ENCODE measurements around the gene PJA1. TPM values are rescaled to one million over a fixed set of nuclear protein-coding genes. Genes with fewer than 3 reads are reported as not detected.
A peak's percentile ranks its signal among the peaks of the same experiment; 100 is the strongest.

The PJA1 gene
- total RNA-seq, 1 experiment from 2014 or later: 43.1 TPM

DNA sequence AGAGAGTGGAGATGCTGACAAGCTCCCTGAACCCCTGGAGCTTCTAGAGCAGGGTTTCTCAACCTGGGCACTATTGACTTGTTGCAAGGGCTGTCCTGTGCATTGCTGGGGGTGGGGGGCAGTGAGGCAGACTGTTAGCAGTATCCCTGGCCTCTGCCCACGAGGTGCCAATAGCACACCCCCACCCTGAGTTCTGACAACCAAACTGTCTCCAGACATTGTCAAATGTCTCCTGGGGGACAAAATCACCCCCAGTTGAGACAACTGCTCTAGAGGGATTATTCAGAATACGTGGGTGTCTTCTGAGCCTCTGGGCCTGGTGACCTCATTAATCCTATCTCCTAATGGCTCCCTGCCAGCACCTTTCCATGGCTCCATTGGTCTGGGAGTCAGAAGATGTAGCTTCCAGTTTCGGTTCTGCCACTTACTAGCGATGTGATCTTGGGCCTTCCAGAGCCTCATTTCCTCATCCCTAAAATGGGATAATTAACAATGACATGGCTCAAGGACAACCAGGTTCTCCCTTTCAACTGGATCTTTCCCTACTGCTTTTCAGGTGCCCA, 17.6 kb upstream of the PJA1 start:
- no peaks in the 10 kb centered on the region for H3K36me3 Mint-ChIP-seq
- no peak for ATAC-seq

DNA sequence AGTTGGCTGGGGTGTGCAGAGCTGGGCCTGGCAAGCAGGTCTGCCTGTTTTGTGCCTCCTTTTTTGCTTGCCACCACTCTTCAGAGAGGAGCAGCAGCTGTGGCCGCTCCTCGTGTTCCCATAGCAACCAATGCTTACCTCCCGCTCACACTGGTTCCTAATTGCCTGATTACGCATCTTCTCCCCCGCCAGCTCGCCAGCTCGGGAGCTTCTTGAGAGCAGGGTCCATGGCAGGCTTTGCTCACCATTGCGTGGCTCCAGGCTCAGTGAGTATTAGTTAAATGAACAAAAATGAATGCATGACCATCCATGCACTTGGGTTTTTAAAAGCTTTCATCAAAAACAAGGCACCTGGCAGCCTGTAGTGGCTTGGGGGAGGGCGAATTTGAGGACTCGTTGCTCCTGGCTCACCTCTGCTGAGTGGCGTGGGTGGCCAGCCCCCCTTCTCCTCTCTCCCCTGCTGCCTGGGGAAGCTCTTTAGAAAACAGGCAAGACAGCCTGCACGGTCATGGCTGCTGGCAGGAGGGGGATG, 14.2 kb upstream of the PJA1 start:
- ChIA-PET CTCF (interaction anchor here (0.9 to 3.2 kb wide), 6 partner anchors 41 to 446 kb away, joined by 3 to 11 read pairs (median 3); no protein-coding TSS in a partner anchor), POLR2A (interaction anchor here (1.1 kb wide), 1 partner anchor 14 kb away, joined by 3 read pairs; the partner anchor contains the start of gene PJA1)
- no peak for TF ChIP-seq NR1H2 (CRISPR knock-in tag; IDR thresholded peaks at IDR 0.05)
- TF ChIP-seq, protein P1, sequence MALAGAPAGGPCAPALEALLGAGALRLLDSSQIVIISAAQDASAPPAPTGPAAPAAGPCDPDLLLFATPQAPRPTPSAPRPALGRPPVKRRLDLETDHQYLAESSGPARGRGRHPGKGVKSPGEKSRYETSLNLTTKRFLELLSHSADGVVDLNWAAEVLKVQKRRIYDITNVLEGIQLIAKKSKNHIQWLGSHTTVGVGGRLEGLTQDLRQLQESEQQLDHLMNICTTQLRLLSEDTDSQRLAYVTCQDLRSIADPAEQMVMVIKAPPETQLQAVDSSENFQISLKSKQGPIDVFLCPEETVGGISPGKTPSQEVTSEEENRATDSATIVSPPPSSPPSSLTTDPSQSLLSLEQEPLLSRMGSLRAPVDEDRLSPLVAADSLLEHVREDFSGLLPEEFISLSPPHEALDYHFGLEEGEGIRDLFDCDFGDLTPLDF (CRISPR knock-in tag; IDR thresholded peaks at IDR 0.05): no peak
- TF ChIP-seq, protein P2, sequence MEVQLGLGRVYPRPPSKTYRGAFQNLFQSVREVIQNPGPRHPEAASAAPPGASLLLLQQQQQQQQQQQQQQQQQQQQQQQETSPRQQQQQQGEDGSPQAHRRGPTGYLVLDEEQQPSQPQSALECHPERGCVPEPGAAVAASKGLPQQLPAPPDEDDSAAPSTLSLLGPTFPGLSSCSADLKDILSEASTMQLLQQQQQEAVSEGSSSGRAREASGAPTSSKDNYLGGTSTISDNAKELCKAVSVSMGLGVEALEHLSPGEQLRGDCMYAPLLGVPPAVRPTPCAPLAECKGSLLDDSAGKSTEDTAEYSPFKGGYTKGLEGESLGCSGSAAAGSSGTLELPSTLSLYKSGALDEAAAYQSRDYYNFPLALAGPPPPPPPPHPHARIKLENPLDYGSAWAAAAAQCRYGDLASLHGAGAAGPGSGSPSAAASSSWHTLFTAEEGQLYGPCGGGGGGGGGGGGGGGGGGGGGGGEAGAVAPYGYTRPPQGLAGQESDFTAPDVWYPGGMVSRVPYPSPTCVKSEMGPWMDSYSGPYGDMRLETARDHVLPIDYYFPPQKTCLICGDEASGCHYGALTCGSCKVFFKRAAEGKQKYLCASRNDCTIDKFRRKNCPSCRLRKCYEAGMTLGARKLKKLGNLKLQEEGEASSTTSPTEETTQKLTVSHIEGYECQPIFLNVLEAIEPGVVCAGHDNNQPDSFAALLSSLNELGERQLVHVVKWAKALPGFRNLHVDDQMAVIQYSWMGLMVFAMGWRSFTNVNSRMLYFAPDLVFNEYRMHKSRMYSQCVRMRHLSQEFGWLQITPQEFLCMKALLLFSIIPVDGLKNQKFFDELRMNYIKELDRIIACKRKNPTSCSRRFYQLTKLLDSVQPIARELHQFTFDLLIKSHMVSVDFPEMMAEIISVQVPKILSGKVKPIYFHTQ (CRISPR knock-in tag; IDR thresholded peaks at IDR 0.05): no peak
- TF ChIP-seq, protein P3, sequence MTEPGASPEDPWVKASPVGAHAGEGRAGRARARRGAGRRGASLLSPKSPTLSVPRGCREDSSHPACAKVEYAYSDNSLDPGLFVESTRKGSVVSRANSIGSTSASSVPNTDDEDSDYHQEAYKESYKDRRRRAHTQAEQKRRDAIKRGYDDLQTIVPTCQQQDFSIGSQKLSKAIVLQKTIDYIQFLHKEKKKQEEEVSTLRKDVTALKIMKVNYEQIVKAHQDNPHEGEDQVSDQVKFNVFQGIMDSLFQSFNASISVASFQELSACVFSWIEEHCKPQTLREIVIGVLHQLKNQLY (CRISPR knock-in tag; IDR thresholded peaks at IDR 0.05): no peak
- no peak for TF ChIP-seq CREM (CRISPR knock-in tag; IDR thresholded peaks at IDR 0.05)
- no peak for TF ChIP-seq ZNF671 (CRISPR knock-in tag; IDR thresholded peaks at IDR 0.05)
- TF ChIP-seq RELA (CRISPR knock-in tag; IDR thresholded peaks at IDR 0.05; ENCODE audit: borderline replicate concordance): no peak
- no peak for TF ChIP-seq ATF1 (CRISPR knock-in tag; IDR thresholded peaks at IDR 0.05)
- TF ChIP-seq, protein P4, sequence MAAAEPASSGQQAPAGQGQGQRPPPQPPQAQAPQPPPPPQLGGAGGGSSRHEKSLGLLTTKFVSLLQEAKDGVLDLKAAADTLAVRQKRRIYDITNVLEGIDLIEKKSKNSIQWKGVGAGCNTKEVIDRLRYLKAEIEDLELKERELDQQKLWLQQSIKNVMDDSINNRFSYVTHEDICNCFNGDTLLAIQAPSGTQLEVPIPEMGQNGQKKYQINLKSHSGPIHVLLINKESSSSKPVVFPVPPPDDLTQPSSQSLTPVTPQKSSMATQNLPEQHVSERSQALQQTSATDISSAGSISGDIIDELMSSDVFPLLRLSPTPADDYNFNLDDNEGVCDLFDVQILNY (CRISPR knock-in tag; IDR thresholded peaks at IDR 0.05): no peak
- no peak for TF ChIP-seq TEAD1 (CRISPR knock-in tag; IDR thresholded peaks at IDR 0.05)
- TF ChIP-seq, protein P5, sequence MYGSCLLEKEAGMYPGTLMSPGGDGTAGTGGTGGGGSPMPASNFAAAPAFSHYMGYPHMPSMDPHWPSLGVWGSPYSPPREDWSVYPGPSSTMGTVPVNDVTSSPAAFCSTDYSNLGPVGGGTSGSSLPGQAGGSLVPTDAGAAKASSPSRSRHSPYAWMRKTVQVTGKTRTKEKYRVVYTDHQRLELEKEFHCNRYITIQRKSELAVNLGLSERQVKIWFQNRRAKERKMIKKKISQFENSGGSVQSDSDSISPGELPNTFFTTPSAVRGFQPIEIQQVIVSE (CRISPR knock-in tag; IDR thresholded peaks at IDR 0.05; ENCODE audit: borderline replicate concordance): no peak
- TF ChIP-seq, protein P6, sequence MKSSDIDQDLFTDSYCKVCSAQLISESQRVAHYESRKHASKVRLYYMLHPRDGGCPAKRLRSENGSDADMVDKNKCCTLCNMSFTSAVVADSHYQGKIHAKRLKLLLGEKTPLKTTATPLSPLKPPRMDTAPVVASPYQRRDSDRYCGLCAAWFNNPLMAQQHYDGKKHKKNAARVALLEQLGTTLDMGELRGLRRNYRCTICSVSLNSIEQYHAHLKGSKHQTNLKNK (CRISPR knock-in tag; IDR thresholded peaks at IDR 0.05): no peak
- TF ChIP-seq ZNF263 (CRISPR knock-in tag; IDR thresholded peaks at IDR 0.05; ENCODE audit: low read depth): no peak
- TF ChIP-seq SP1 (CRISPR knock-in tag; conservative IDR thresholded peaks at IDR 0.05): no peak
- TF ChIP-seq GRHL2 (CRISPR knock-in tag; IDR thresholded peaks at IDR 0.05; ENCODE audit: insufficient replicate concordance, severe bottlenecking): no peak
- no peak for TF ChIP-seq NR2C2 (CRISPR knock-in tag; IDR thresholded peaks at IDR 0.05)
- peak; percentile 81 for ATAC-seq
- H3K27ac Mint-ChIP-seq: no peak overlapping the region
- H3K9me3 Mint-ChIP-seq: no peaks in the 10 kb centered on the region
- no peak overlapping the region for H3K4me3 Mint-ChIP-seq
- H3K4me1 Mint-ChIP-seq: peaks cover 22% of the 10 kb centered on the region
- 0 out of 2 replicates have a peak, but pooled peaks cover 2% of the 10 kb centered on the region for H3K36me3 Mint-ChIP-seq
- peak; percentile 33 for DNase-seq (ENCODE audit: low spot score)
- peaks cover 27% of the 10 kb centered on the region for H3K27me3 Mint-ChIP-seq (ENCODE audit: low read depth)

More for the DNA sequence above, 17.6 kb upstream of the PJA1 start:
- ChIA-PET POLR2A (no interaction called here), CTCF (no interaction called here)
- Mint-ChIP-seq H3K4me3 (no peak overlapping the region), H3K27ac (no peak overlapping the region), H3K9me3 (no peaks in the 10 kb centered on the region), H3K4me1 (peaks cover 22% of the 10 kb centered on the region), H3K27me3 (ENCODE audit: low read depth) (peaks cover 20% of the 10 kb centered on the region)
- no peak for DNase-seq (ENCODE audit: low spot score)
- no peak for TF ChIP-seq IRF2 (CRISPR knock-in tag; IDR thresholded peaks at IDR 0.05; ENCODE audit: borderline replicate concordance, low read depth)

Measured in WTC11 (cell line).